ENCODE results near the gene PSMD11. TPM values are rescaled to one million over a fixed set of nuclear protein-coding genes. Genes with fewer than 3 reads are reported as not detected.
A peak's percentile ranks its signal among the peaks of the same experiment; 100 is the strongest.
"Not testable (repeated sequence)": the region's sequence is repeated elsewhere in the genome, so short reads cannot be mapped to it uniquely, and the experiment has no call there.

The PSMD11 gene
- total RNA-seq, 1 donor from 2014 or later: 117 TPM

DNA sequence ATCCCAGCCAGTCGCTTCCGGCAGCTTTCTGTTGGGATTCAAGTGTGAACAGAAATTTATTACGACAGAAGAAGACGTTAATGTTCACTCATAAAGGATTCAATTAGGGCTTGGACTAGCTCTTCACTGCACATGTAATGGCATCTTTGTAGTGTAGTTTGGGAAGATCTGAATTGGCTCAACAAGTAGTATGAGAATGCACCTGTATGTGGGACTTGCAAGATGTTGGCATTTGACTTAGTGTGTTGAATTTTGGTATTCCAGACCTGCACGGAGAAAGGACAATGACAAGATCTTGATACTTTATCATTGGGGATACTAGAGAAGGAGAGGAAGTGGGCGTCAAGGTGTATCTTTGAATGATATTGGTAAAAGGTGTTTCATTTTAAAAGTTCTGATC lies 1.2 kb downstream of the PSMD11 start:
- H3K27ac Mint-ChIP-seq: no peak overlapping the region
- peaks cover 28% of the 10 kb centered on the region for H3K4me1 Mint-ChIP-seq
- peaks cover 38% of the 10 kb centered on the region for H3K36me3 Mint-ChIP-seq (ENCODE audit: low read depth)
- TF ChIP-seq CTCF (IDR thresholded peaks at IDR 0.05): no peak
- no peaks in the 10 kb centered on the region for H3K9me3 Mint-ChIP-seq
- POLR2A ChIA-PET: interaction anchor here (1.3 to 2.1 kb wide), 4 partner anchors 17 to 95 kb away, joined by 3 to 18 read pairs (median 11); partner anchors contain the start of genes CDK5R1 and ZNF207
- intact Hi-C loops (cut with micrococcal nuclease): loop anchor here (2.0 kb wide), 1 partner anchor 77 kb away; no protein-coding TSS in a partner anchor
- ATAC-seq (ENCODE audit: low read depth): no peak
- no peaks in the 10 kb centered on the region for H3K27me3 Mint-ChIP-seq
- CTCF ChIA-PET: interaction anchor here (3.6 kb wide), 1 partner anchor 16 kb away, joined by 21 read pairs; no protein-coding TSS in a partner anchor
- DNase-seq: no peak
- peak overlapping the region; percentile 89 for H3K4me3 Mint-ChIP-seq

DNA sequence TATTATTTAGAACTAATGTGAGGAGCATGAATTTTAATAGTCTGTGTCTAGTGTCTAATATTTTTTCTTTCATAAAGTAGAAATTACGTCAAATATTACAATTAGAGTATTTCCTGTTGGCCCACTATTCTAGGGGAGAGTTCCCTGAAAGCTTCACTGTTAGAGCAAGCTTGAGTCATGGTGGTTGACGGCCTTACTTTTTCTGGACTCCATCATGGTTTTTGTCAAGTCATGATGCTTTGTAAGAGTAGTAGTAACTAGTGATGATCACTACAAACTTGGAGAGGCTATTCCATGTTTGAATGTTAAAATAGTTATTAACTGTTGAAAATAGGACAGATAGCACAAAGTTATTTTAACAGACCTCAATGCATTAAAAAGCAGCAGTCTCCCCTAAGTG lies 1.7 kb downstream of the PSMD11 start:
- peak overlapping the region; percentile 89 for H3K4me3 Mint-ChIP-seq
- H3K27me3 Mint-ChIP-seq: no peaks in the 10 kb centered on the region
- H3K9me3 Mint-ChIP-seq: no peaks in the 10 kb centered on the region
- ATAC-seq (ENCODE audit: low read depth): no peak
- H3K36me3 Mint-ChIP-seq (ENCODE audit: low read depth): peaks cover 43% of the 10 kb centered on the region
- CTCF ChIA-PET: interaction anchor here (0.8 to 3.6 kb wide), 2 partner anchors 13 to 16 kb away, joined by 3 to 21 read pairs; no protein-coding TSS in a partner anchor
- intact Hi-C loops (cut with micrococcal nuclease): loop anchor here (2.0 kb wide), 1 partner anchor 77 kb away; no protein-coding TSS in a partner anchor
- DNase-seq: no peak
- H3K4me1 Mint-ChIP-seq: peaks cover 28% of the 10 kb centered on the region
- POLR2A ChIA-PET: interaction anchor here (1.3 to 2.1 kb wide), 2 partner anchors 16 to 41 kb away, joined by 3 to 18 read pairs; partner anchors contain the start of gene CDK5R1
- TF ChIP-seq CTCF (IDR thresholded peaks at IDR 0.05): no peak
- H3K27ac Mint-ChIP-seq: no peak overlapping the region

GRCh38 chr17:32446949-32447348 lies 2.6 kb downstream of the PSMD11 start:
- ATAC-seq (ENCODE audit: low read depth) (no peak), DNase-seq (no peak)
- CTCF ChIA-PET: interaction anchor here (3.6 kb wide), 1 partner anchor 15 kb away, joined by 21 read pairs; no protein-coding TSS in a partner anchor
- no peak for TF ChIP-seq CTCF (IDR thresholded peaks at IDR 0.05)
- Mint-ChIP-seq H3K4me3 (no peak overlapping the region), H3K36me3 (ENCODE audit: low read depth) (peaks cover 53% of the 10 kb centered on the region), H3K27me3 (no peaks in the 10 kb centered on the region), H3K27ac (no peak overlapping the region), H3K9me3 (no peaks in the 10 kb centered on the region), H3K4me1 (peaks cover 28% of the 10 kb centered on the region)
- intact Hi-C loops (cut with micrococcal nuclease): no loop called here
- POLR2A ChIA-PET: no interaction called here

DNA sequence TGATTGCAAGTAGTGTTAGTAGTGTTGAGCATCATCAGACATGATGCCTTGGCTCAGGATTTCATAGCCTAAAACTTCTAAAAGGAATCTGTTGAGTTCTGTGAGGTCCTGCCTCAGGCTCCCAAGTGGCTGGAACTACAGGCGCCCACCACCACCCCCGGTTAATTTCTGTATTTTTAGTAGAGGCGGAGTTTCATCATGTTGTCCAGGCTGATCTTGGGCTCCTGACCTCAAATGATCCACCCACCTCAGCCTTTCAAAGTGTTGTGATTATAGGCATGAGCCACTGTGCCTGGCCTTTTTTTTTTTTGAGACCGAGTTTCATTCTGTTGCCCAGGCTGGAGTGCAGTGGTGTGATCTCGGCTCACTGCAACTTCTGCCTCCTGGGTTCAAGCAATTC lies 5.7 kb downstream of the PSMD11 start:
- intact Hi-C loops (cut with micrococcal nuclease): no loop called here
- ChIA-PET CTCF (interaction anchor here (1.7 kb wide), 1 partner anchor 12 kb away, joined by 11 read pairs; no protein-coding TSS in a partner anchor), POLR2A (no interaction called here)
- Mint-ChIP-seq H3K27me3 (no peaks in the 10 kb centered on the region), H3K4me1 (peaks cover 26% of the 10 kb centered on the region), H3K4me3 (no peak overlapping the region), H3K9me3 (no peaks in the 10 kb centered on the region), H3K27ac (no peak overlapping the region), H3K36me3 (ENCODE audit: low read depth) (peaks cover 83% of the 10 kb centered on the region)
- DNase-seq: no peak
- TF ChIP-seq CTCF (IDR thresholded peaks at IDR 0.05): no peak
- no peak for ATAC-seq (ENCODE audit: low read depth)

- POLR2A ChIA-PET; ATAC-seq (ENCODE audit: low read depth); DNase-seq; intact Hi-C loops (cut with micrococcal nuclease); H3K27ac Mint-ChIP-seq; H3K4me3 Mint-ChIP-seq; H3K9me3 Mint-ChIP-seq; H3K27me3 Mint-ChIP-seq: not testable (repeated sequence)
- CTCF ChIA-PET: interaction anchor here (1.0 kb wide), 1 partner anchor 12 kb away, joined by 3 read pairs; no protein-coding TSS in a partner anchor
- Mint-ChIP-seq H3K4me1 (peaks cover 21% of the 10 kb centered on the region), H3K36me3 (ENCODE audit: low read depth) (peaks cover 85% of the 10 kb centered on the region)
Measured at GRCh38 chr17:32450379-32450778, 6.1 kb downstream of the PSMD11 start.

Data from activated B cell treated with CpG ODN at 0.5 μM for 24 hours (primary cell).